Stimulated activated CD8-positive, alpha-beta memory T cell treated with anti-CD3 and anti-CD28 coated beads, Interleukin-4, amount 100 ng/mL, for 48 hours (primary cell): ENCODE measurements around the gene CR2.
"Not testable (repeated sequence)": the region's sequence is repeated elsewhere in the genome, so short reads cannot be mapped to it uniquely, and the experiment has no call there.

Experiments
- DNase-seq: peaks from one replicate; pipeline ENCODE4 v3.0.0-alpha.2; 2020

Gene CR2

DNA sequence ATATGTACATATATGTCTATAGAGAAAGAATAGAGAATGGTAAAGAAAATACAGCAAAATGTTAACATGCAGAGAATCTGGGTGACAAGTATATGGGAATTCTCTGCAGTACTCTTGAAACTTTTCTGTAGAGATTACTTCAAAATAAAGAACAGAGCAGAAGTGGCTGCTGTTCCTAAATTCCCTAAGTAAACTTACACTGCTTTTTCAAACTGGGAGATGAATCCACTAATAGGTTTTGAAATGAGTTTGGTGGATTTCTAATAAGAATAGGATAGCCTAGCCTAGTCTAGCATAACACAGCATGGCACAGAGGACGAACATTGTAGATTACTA, 450 bp upstream of the CR2 start:
- DNase-seq: no peak

DNA sequence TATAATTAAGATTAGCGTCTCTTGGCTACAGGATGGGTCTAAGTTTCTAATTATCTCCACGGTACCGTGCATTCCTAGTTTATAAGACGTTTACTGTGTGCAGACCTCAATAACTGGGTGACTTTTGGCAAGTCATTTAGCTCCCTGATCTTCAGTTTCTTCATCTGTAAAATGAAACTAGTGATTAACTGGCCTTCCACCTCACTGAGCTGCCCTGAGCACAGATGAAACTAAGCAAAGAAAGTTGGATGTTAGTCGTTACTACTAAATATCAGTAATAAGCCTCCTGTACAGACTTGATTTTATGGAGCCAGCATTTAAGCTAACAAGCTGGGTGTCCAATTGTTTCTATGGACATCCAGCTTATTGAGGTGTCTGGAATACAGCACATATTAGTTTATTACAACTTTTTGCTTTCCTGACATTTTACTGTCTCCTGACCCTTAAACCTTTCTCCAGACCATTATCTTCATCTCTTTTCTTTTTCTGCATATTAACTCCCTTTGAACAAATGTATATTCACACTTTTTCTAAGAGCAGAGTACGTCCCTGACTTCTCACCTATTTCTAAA, 1.1 kb downstream of the CR2 start:
- no peak for DNase-seq

DNA sequence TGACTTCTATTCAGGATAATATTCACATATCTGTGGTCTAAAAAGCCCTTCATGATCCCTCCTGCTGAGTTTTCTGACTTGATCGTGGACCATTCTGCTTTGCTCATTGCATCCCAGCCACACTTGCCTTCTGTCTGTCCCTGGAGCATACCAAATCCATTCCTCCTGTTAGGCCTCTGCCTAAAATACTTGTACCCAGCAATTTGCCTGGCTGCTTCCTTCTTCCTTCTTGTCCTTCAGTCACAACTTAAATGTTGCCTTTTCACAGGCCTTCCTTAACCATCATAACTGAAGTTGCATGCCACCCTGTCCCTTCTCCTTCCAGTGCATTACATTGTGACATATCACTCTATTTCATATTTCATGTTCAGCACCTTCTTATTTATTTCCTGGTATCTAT, 4.3 kb downstream of the CR2 start:
- DNase-seq: no peak

DNA sequence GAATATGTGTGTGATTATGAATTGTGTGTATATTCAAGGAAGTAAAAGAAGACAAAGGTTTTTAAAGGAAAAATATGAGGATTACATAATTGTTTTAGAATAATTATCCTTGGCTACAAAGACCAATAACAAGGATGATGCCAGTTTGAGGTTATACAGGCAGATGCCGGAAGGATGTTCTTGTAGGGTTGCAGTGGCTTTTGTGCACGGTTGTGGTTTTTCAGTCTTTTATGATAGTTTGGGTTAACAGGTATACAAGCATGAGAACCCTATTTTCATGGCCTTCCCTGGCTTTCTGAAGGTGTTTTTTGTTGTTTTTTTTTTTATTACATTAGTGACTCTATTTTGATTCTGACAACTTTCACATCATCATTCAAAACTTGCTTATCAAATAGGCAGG, 4.9 kb downstream of the CR2 start:
- DNase-seq: no peak

DNA sequence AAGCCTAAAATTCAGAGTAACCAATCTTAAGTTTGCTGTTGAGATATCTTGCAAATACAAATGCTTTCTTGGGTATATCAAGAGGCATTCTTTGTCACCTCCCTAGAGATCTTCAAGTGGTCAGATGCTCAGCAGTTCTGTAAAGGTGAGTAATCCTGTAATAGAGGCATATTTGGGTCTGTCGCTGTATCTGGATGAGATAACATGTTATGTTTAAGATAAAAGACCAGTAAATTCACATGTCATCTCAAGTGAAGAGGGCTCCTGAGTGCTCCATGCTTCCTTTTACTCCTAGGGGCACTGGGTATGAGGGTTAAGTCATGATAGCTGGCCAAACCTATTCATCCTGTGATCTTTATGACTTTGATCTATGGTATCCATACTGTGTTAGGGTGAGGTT, 7.5 kb downstream of the CR2 start:
- DNase-seq: no peak

DNA sequence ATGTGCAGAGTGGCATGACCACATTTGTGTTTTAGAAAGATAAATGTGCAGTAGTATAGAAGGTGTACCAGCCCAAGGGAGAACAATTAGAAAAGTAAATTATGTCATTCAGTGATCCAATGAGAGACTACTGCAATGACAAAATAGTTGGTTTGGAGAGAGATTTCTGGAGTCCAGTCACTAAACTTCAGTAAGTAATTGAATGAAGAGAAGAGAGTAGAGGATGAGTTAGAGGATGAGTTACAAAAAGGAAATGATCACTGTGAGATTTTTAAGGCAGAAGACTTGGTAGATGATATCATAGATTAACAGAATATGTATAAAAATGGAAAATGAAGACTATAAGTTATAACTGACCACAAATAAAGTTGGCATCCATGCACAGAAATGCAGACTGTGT, 8.4 kb downstream of the CR2 start:
- DNase-seq: no peak

DNA sequence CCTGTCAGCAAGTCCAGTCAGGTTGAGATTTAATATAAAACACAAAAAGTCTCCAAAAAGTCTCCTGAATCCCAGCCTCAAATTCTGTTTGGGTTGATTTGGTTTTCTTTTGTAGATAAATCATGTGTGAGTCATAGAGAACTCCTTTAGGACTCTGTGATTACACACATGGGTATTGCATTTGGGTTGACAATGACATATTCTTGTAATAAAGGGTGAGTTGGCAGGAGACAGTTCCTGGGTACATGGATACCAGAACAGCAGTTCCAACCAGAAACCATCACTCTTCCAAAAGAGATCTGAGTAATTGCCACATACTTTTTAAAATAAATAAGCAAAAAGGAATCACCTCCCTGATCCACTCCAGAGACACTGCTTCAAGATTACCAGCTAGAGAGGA, 8.9 kb downstream of the CR2 start:
- no peak for DNase-seq

DNA sequence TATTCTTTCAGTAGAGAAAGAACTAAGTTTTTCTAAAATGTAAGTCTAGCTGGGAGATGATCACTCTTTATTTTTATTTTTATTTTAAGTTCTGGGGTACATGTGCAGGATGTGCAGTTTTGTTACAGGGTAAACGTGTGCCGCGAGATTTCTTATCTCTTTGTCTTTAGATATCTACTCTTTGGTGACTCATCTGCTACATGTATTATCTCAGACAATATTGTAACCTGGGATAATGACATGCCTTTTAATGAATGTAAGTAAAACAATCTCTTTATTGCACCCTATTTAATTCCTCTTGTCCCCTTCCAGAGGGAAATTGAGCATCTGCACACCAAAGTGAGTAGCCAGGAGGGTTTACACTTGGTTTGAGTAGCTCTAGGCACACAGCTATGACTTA, 9.4 kb downstream of the CR2 start:
- DNase-seq: no peak

DNA sequence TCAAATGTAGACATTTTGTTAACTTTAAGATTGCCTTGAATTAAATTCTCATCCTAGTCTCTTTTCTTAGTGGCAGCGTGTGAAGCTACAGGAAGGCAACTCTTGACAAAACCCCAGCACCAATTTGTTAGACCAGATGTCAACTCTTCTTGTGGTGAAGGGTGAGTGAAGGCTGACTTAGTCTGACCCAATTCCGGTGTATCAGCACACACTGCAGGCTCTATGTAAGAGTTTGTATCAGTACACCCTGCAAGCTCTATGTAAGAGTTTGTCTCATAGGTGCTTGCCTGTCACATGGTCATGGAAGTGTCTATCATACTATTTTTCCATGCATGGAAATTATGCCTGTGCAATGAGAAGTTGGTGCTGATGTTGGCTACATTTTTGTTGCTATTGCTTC, 16.8 kb downstream of the CR2 start:
- DNase-seq: no peak

DNA sequence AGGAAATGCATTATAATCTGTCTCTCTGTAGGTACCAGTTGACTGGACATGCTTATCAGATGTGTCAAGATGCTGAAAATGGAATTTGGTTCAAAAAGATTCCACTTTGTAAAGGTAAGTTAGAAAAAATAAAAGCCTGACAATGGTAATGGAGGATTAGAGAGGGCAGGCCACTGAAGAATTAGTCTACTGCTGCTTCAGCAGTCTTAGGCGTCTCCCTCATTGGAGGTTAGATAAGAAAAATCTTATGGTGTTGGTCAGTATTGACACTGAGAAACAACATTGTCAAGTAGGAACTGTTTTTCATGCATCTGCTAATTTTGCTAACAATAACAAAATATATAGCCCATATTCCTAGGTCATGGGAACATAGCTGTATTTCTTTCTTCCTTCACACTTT, 20.1 kb downstream of the CR2 start:
- DNase-seq: no peak

DNA sequence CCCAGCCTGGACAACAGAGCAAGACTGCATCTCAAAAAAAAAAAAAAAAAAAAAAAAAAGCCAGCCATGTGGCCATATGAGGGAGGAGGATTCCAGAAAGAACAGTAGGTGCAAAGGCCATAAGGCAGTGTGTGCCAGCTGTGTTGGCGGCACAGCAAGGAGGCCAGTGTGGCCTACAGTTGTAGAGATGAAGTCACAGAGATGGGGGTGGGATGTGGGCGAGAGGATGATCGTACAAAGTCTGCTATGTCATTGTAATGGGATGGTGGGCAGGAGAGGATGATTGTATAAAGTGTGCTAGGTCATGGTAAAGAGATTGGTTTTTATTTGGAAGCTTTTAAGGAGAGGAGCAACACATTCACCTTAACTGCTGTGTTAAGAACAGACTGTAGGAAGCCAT, 32.1 kb downstream of the CR2 start:
- no peak for DNase-seq

DNA sequence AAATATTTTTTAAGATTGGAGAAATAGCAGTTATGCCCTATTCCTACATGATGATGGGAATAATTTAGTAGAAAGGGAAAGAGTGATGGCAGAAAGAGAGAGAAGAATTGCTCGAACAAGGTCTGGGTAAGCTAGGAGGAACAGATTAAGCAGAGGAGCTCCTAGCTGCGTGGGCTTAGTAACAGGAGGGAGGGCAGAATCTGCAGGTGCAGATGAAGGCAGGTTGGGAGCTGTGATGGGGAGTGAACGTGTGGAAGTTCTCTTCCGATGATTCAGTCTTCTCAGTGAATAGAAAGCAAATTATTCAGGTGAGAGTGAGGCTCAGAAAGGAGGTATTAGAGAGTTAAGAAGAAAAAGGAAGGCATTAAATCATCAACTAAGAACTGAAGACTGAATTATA, 33.5 kb downstream of the CR2 start:
- DNase-seq: no peak

DNA sequence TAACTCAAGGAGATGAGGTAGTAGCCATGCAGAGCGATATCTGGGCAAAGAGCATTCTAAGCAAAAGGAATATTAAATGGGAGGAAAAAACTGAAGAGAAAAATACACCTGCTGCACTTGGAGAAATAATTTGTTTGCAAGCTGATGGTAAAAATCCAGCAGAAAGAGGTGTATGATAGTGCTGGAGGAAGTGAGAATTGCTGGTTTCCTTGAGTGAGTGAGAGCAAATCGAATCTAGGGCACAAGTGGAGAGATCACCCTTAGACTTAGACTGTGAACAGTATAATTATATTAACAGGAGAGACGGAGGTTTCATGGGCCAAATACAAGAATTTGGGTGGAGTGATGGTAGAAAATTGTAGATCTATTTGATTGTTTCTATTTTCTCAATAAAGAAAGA, 39.1 kb downstream of the CR2 start:
- DNase-seq: no peak

DNA sequence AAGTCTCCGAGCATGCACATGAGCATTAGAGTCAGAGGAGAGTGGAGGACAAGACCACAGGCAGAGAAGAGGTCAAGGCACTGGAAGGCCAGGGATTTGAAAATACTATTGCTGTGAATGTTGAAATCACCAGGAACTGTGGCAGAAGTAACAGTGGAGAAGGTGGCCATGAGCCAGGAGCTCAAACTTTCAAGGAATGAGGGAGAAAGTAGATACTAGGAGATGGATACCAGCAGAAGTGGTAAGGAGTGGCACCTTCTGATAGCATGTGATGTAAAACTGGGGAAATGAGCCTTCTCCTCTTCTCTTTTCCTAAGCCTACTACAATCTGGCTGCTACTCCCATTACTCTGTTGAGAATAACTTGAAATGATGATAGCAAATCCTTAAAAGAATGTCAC, 40.0 kb downstream of the CR2 start:
- no peak for DNase-seq

DNA sequence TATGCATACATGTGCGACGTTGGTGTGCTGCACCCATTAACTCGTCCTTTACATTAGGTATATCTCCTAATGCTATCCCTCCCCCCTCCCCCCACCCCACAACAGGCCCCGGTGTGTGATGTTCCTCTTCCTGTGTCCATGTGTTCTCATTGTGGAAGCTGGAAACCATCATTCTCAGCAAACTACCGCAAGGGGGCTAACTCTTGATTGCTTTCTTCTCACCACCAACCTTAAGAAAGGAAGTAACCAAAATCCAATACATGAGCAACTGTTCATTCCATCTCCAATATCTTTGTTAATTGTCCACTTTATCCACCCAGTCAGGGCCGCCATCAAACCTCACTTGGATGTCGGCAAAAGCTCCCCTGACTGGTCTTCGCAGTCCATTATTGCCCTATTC, 41.2 kb downstream of the CR2 start:
- DNase-seq: not testable (repeated sequence)

DNA sequence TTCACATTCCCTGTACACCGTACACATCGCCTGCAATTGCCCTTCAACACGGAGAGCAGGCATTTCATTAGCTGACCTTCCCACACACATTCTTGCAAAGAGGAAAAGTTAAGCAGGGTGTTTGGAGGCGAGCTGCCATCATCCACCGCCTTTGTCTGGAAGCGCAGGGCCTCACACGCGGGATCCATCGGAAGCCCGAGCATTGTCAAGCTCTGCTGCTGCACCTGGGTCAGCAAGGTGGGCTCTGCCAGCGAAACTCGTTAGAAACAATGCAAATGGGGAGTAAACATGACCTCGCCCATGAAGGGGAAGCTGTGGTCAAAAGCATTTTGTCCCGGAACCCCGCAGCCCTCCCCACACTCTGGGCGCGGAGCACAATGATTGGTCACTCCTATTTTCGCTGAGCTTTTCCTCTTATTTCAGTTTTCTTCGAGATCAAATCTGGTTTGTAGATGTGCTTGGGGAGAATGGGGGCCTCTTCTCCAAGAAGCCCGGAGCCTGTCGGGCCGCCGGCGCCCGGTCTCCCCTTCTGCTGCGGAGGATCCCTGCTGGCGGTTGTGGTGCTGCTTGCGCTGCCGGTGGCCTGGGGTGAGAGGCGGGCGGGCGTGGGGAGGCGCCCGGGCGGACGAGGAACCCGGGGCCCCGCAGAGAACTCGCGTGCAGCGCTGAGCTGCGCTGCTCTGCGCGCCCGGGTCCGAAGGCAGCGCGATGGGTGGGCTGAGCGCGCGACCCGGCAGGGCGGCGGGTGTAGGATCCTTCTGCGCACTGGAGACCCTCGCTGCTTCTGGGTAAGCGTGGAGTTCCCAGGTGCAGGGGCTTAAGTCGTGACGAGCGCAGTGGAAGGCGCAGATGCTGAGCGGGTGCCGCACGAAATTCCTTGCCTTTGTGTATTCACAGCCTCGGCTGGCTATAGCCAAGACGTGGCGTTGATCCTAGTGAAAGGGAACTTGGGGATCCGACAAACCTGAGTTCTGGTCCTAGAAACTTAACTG, 42.0 kb downstream of the CR2 start, which contains the start of gene CR1:
Gene CR1, plus strand, starts transcription at position 357 of the 992 bp plus-strand sequence. Its CDS starts 111 bp downstream, at position 468.
- peak; percentile 43 for DNase-seq

DNA sequence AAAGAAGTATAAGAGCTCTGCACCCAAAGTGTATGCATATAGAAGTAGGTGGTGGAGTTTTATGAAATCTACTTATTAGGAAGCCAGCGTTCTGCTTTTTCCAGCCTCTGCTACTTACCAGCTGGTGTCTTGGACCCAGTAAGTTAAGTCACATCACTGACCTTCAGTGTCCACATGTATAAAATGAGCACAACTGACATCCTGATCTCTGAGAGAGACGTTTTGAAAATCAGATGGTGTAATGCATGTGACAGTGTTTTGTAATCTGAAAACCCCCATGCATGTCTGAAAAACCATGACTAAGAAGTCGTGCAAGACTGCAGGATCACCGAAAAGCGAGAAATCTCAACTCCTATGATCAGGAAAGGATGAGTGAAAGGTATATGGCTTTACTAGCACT, 43.8 kb downstream of the CR2 start:
- DNase-seq: no peak

DNA sequence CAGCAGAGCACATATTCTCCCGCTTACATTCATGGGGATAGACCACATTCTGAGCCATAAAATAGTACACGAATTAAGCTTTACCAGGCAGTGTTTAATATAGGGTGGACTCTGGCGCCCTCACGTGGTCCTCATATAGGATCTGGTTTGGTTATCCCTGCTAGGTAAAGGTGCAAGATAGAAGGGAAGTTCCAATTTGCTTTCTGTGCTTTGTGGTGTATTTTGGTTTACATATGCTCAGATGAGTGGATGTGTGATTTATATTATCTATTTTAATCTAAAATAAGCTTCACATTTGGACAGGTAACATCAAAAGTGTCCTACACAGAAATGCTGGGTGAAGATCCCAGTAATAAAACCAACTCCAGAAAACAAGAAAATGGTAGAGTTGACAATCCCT, 45.4 kb downstream of the CR2 start:
- DNase-seq: peak; percentile 77

DNA sequence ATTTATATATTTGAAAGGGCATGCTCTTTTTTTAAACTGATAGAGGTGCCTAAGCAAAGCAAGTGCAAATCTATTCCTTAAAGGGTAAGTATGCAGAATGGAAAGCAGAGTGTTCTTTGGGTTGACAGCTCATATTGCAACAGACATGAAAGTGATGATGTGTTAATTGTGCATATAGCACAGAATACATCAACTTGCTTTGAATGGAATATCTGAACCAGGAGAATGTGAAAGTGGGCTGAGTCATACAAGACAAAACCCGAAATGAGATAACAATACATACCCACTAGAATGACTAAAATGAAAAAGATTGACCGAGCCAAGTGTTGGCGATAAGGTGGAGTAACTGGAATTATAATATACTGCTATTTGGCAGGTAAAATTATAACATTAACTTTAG, 46.2 kb downstream of the CR2 start:
- DNase-seq: no peak

DNA sequence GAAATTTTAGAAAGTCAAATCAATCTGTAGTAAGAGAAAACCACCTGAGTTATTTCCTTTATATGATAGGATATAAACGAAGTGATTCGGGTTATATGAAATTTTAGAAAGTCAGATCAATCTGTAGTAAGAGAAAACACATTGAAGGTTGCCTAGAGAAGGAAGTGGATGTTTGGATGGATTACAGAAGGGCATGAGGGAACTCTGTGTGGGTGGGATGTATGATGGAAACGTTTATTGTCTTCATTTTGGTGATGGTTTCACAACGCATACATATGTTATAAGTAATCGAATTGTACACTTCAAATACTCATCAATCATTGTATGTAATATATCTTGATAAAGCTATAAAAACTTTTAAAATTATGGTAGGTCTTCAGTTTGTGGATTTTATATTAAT, 46.9 kb downstream of the CR2 start:
- DNase-seq: no peak

DNA sequence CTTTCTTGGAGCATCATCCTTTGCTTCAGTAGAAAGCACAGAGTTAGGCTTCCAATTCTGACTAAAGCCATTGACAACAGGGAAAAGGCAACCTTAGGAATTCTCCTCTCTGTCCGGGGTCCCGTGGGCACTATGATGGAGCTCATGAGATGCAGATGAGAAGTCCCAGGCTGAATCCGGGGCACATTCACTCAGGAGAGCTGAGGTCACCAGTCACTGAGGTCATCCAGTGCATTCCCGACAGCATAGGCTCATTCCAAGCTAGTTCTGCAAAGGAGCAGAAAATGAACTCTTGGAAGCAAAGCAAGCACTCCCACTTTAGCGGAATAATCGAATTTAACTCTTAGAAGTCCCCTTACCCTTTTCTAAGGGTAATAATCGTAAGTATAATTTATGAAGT, 48.6 kb downstream of the CR2 start:
- DNase-seq: no peak

DNA sequence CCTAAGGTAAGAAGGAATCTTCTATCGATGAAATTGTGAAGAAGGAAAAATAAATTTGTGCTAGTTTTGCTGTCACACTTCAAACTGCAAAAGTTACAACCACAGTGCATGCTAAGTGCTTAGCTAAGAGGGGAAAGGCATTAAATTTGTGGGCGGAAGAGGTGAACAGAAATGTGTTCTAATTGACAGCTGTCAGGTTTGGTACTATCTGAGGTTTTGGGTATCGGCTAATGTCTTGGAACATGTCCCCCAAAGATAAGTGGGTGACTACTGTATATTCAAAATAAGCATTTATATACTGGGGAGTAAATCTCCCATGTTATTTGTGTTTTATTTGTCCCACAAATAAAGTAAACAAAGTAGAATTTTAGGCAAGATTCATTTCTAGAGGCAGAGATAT, 49.8 kb downstream of the CR2 start:
- DNase-seq: no peak

DNA sequence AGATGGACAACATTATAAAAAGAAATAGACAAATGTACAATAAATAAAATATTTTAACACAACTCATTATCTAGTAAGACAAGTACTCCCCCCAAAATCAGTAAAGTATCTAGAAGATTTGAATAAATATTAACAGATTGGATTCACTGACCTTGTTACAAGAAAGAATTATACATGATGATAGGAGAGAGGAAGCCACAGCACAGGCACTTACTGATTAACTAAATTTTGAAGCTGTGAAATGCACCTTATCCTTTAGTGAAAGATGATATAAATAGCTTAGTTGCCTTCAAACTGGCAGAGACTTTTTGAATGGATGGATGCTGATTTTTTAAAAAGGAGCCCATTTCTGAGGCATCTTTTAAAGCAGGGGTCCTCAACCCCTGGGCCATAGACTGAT, 50.3 kb downstream of the CR2 start:
- DNase-seq: no peak

DNA sequence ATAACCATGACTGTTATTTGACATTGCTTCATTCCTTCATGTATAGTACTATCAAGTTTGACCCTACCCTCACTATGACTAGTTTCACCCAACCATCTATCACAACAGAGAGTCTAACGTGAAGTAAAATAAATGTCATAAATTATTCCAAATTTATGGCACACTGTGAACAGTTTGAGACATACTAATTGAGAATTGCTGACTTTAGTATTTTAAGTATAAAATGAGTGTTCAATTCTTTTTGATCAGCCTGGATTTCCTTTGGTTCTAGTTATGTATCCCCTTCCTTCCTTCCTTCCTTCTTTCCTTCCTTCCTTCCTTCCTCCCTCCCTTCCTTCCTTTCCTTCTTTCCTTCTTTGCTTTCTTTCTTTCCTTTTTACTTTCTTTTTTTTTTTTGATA, 56.3 kb downstream of the CR2 start:
- no peak for DNase-seq

DNA sequence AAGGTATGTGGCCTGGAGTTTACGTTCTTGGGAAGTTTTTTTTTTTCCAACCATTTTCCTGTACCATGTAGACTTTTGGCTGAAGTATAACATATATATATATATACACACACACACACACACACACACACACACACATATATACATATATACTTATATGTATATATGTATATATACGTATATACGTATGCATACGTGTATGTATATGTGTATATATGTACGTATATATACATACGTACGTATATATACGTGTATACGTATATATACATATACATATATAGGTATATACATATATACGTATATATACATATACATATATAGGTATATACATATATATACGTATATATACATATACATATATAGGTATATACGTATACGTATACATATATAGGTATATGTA, 60.8 kb downstream of the CR2 start:
- no peak for DNase-seq
